Astrocyte (in vitro differentiated cells and primary cell): ENCODE results near the gene NPC1L1. TPM values are rescaled to one million over a fixed set of nuclear protein-coding genes. Genes with fewer than 3 reads are reported as not detected.

ENCODE experiments used
- DNase-seq: peaks from one replicate; pipeline ENCODE4 v3.0.0-alpha.2; 2010; ENCODE audit warnings: low read depth
- FAIRE-seq: peaks from 2 replicates; lab custom pipeline; 2011; peaks lifted over from hg19 to GRCh38; lab: Jason Lieb, UNC
- H2AFZ ChIP-seq: 2 replicates; pipeline ENCODE4 v1.6.0; 2012; ENCODE audit warnings: low read depth, low read length, inconsistent platforms
- H3K27ac ChIP-seq: 2 replicates; pipeline ENCODE4 v1.5.1; 2011; ENCODE audit warnings: low read depth, low read length, inconsistent platforms
- H3K27me3 ChIP-seq: 2 replicates; pipeline ENCODE4 v1.6.0; 2011; ENCODE audit warnings: low read length, inconsistent platforms; ENCODE audit not compliant: insufficient read depth
- H3K36me3 ChIP-seq: 2 replicates; pipeline ENCODE4 v1.5.1; 2011; ENCODE audit warnings: low read length, inconsistent platforms; ENCODE audit not compliant: insufficient read depth
- H3K4me1 ChIP-seq: 2 replicates; pipeline ENCODE4 v1.5.1; 2011; ENCODE audit warnings: low read length, inconsistent platforms; ENCODE audit not compliant: insufficient read depth
- H3K4me2 ChIP-seq: 2 replicates; pipeline ENCODE4 v1.6.0; 2012; ENCODE audit warnings: low read length, inconsistent platforms
- H3K4me3 ChIP-seq: 2 replicates; pipeline ENCODE4 v1.5.1; 2011; ENCODE audit warnings: low read depth, mild to moderate bottlenecking, low read length, inconsistent platforms; ENCODE audit not compliant: insufficient read depth
- H3K79me2 ChIP-seq: 2 replicates; pipeline ENCODE4 v1.6.0; 2012; ENCODE audit warnings: mild to moderate bottlenecking, low read length, inconsistent platforms; ENCODE audit not compliant: insufficient read depth
- H3K9ac ChIP-seq: 2 replicates; pipeline ENCODE4 v1.6.0; 2012; ENCODE audit warnings: mild to moderate bottlenecking, low read length, inconsistent platforms
- H3K9me3 ChIP-seq: 2 replicates; pipeline ENCODE4 v1.5.1; 2012; ENCODE audit warnings: low read depth, mild to moderate bottlenecking, low read length, inconsistent platforms; ENCODE audit not compliant: insufficient read depth
- H4K20me1 ChIP-seq: 2 replicates; pipeline ENCODE4 v1.6.0; 2012; ENCODE audit warnings: low read length, inconsistent platforms; ENCODE audit not compliant: insufficient read depth
- H3K27ac Mint-ChIP-seq: one replicate; pipeline ENCODE4 v1.8.0; 2021; ENCODE audit warnings: mild to moderate bottlenecking, mixed read lengths; ENCODE audit not compliant: unreplicated experiment
- H3K27me3 Mint-ChIP-seq: one replicate; pipeline ENCODE4 v1.8.0; 2021; ENCODE audit warnings: low read depth, mixed read lengths; ENCODE audit not compliant: unreplicated experiment
- H3K36me3 Mint-ChIP-seq: one replicate; pipeline ENCODE4 v1.8.0; 2021; ENCODE audit warnings: low read depth, mixed read lengths; ENCODE audit not compliant: unreplicated experiment
- H3K4me1 Mint-ChIP-seq: one replicate; pipeline ENCODE4 v1.8.0; 2021; ENCODE audit warnings: low read depth, mixed read lengths; ENCODE audit not compliant: unreplicated experiment
- H3K4me3 Mint-ChIP-seq: one replicate; pipeline ENCODE4 v1.8.0; 2021; ENCODE audit warnings: mild to moderate bottlenecking, moderate library complexity, mixed read lengths; ENCODE audit not compliant: unreplicated experiment
- H3K9me3 Mint-ChIP-seq: one replicate; pipeline ENCODE4 v1.8.0; 2021; ENCODE audit warnings: mild to moderate bottlenecking, mixed read lengths; ENCODE audit not compliant: unreplicated experiment
- EZH2 ChIP-seq: IDR thresholded peaks from 2 replicates; pipeline ENCODE4 v1.6.1; 2012; ENCODE audit warnings: mild to moderate bottlenecking, low read length, inconsistent platforms; ENCODE audit not compliant: insufficient read depth
- total RNA-seq: library from RNA; stranded (reverse); gene quantifications from 2 replicates; pipeline ENCODE4 v1.2.1, GENCODE V29; 2021
- TF ChIP-seq, protein P1 (sequence below): IDR thresholded peaks from 2 replicates; pipeline ENCODE4 v1.5.1; 2011; ENCODE audit warnings: low read depth, mild to moderate bottlenecking, inconsistent platforms, low read length, moderate library complexity; ENCODE audit not compliant: insufficient read depth

The NPC1L1 gene
- total RNA-seq, 1 donor from 2014 or later: 0.07 TPM

DNA sequence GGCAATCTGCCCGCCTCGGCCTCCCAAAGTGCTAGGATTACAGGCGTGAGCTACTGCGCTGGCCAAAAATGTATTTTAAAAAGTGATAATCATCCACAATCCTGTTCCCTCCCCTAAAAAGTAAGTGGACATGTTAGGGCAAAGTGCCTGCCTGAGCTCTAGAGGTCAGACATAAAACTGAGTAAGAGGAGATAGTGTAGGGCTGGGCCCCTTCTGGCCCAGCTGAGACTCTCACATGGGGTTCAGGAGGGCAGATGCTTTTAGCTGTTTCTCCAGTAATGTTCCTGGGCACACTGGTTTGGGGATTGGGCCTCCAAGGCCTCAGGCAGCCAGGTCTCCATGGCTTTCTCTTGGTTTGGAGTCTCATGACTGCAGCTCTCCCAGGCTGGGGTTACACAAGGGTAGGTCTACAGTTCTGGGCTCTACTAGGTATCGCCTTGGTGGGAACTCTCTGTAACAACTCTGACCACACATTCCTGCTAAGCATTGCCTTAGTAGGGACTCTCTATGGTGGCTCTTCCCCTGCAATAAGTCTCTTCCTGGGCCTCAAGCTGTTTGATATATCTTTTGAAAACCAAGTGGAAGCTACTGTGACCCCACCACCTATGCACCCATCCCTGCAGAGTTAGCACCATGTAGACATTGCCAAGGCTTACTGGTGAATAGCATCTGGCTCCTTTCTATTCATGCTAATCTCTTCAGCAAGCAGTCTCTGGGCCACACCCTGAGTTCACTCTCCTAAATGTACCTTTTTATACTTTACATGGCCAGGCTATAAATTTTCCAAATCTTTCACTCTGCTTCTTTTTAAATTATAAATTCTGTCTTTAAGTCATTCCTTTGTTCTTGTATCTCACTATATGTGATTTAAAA, 43.7 kb downstream of the NPC1L1 start:
- TF ChIP-seq EZH2: no peak
- TF ChIP-seq, protein P1, sequence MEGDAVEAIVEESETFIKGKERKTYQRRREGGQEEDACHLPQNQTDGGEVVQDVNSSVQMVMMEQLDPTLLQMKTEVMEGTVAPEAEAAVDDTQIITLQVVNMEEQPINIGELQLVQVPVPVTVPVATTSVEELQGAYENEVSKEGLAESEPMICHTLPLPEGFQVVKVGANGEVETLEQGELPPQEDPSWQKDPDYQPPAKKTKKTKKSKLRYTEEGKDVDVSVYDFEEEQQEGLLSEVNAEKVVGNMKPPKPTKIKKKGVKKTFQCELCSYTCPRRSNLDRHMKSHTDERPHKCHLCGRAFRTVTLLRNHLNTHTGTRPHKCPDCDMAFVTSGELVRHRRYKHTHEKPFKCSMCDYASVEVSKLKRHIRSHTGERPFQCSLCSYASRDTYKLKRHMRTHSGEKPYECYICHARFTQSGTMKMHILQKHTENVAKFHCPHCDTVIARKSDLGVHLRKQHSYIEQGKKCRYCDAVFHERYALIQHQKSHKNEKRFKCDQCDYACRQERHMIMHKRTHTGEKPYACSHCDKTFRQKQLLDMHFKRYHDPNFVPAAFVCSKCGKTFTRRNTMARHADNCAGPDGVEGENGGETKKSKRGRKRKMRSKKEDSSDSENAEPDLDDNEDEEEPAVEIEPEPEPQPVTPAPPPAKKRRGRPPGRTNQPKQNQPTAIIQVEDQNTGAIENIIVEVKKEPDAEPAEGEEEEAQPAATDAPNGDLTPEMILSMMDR: no peak
- H2AFZ ChIP-seq: no peak overlapping the region
- H3K9me3 ChIP-seq: no peaks in the 10 kb centered on the region
- H3K4me2 ChIP-seq: no peak overlapping the region
- H3K4me1 ChIP-seq: no peaks in the 10 kb centered on the region
- no peak overlapping the region for H3K9ac ChIP-seq
- Mint-ChIP-seq H3K27me3 (peaks cover 4% of the 10 kb centered on the region), H3K27ac (no peak overlapping the region), H3K9me3 (peaks cover 2% of the 10 kb centered on the region), H3K36me3 (no peaks in the 10 kb centered on the region), H3K4me3 (no peak overlapping the region), H3K4me1 (no peaks in the 10 kb centered on the region)
- no peaks in the 10 kb centered on the region for H3K79me2 ChIP-seq
- no peaks in the 10 kb centered on the region for H4K20me1 ChIP-seq
- no peak overlapping the region for H3K4me3 ChIP-seq
- no peak overlapping the region for H3K27ac ChIP-seq
- no peak for FAIRE-seq
- DNase-seq: no peak
- no peaks in the 10 kb centered on the region for H3K36me3 ChIP-seq
- H3K27me3 ChIP-seq: peaks cover 10% of the 10 kb centered on the region

GRCh38 chr7:44496385-44496784, 44.7 kb downstream of the NPC1L1 start:
- Mint-ChIP-seq H3K4me3 (no peak overlapping the region), H3K4me1 (no peaks in the 10 kb centered on the region), H3K27me3 (no peaks in the 10 kb centered on the region), H3K36me3 (no peaks in the 10 kb centered on the region), H3K9me3 (peaks cover 2% of the 10 kb centered on the region), H3K27ac (no peak overlapping the region)
- Histone ChIP-seq H3K27me3 (peaks cover 10% of the 10 kb centered on the region), H3K4me1 (no peaks in the 10 kb centered on the region), H3K36me3 (no peaks in the 10 kb centered on the region), H3K79me2 (no peaks in the 10 kb centered on the region), H3K9ac (no peak overlapping the region), H3K4me3 (no peak overlapping the region), H3K27ac (no peak overlapping the region), H4K20me1 (no peaks in the 10 kb centered on the region), H2AFZ (no peak overlapping the region), H3K4me2 (no peak overlapping the region), H3K9me3 (no peaks in the 10 kb centered on the region)
- TF ChIP-seq, protein P1: no peak
- TF ChIP-seq EZH2: no peak
- DNase-seq (no peak), FAIRE-seq (no peak)

DNA sequence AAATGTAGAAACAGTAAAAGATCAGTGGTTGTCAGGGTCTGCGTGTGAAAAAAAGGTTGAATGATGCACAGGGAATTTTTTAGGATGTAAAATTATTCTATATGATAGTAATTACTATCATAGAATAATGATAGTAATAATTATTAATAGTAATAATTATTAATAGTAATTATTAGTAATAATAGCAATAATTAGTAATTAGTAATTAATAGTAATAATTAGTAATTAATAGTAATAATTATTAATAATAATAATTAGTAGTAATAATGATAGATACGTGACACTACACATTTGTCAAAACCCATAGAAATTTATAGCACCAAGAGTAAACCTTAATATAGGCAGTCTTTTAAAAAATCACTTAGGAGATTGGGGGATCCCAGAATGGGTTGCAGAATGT, 46.2 kb downstream of the NPC1L1 start:
- no peaks in the 10 kb centered on the region for H3K4me1 Mint-ChIP-seq
- Histone ChIP-seq H3K27me3 (peaks cover 10% of the 10 kb centered on the region), H4K20me1 (no peaks in the 10 kb centered on the region), H3K9ac (no peak overlapping the region), H3K36me3 (no peaks in the 10 kb centered on the region), H3K4me2 (no peak overlapping the region), H3K79me2 (peaks cover 5% of the 10 kb centered on the region), H3K27ac (no peak overlapping the region), H3K4me1 (no peaks in the 10 kb centered on the region), H3K9me3 (no peaks in the 10 kb centered on the region), H3K4me3 (no peak overlapping the region), H2AFZ (no peak overlapping the region)
- no peaks in the 10 kb centered on the region for H3K36me3 Mint-ChIP-seq
- no peak for DNase-seq
- H3K27ac Mint-ChIP-seq: no peak overlapping the region
- TF ChIP-seq, protein P1: no peak
- TF ChIP-seq EZH2: no peak
- no peak for FAIRE-seq
- no peaks in the 10 kb centered on the region for H3K27me3 Mint-ChIP-seq
- H3K4me3 Mint-ChIP-seq: no peak overlapping the region
- H3K9me3 Mint-ChIP-seq: peaks cover 2% of the 10 kb centered on the region
